Gastroesophageal sphincter (tissue), 3 donors: ENCODE measurements around the gene GOLGA3.

ENCODE experiments used
- POLR2AphosphoS5 ChIP-seq: sonication (generic); formaldehyde crosslinking; IDR thresholded peaks from one replicate; pipeline ENCODE4 v1.6.1; 2017; ENCODE audit warnings: antibody characterized with exemption
- TF ChIP-seq, protein P1 (sequence below), 4 experiments: fragments of 200-600 bp in 2 of 4; fragments of 450-650 bp in 2 of 4; sonication (generic) in 1 of 4; IDR thresholded peaks; one replicate each; pipeline ENCODE4 v1.5.1; 2017 to 2019; ENCODE audit warnings: antibody characterized with exemption in 4 of 4, mild to moderate bottlenecking in 2 of 4, moderate library complexity in 2 of 4

DNA sequence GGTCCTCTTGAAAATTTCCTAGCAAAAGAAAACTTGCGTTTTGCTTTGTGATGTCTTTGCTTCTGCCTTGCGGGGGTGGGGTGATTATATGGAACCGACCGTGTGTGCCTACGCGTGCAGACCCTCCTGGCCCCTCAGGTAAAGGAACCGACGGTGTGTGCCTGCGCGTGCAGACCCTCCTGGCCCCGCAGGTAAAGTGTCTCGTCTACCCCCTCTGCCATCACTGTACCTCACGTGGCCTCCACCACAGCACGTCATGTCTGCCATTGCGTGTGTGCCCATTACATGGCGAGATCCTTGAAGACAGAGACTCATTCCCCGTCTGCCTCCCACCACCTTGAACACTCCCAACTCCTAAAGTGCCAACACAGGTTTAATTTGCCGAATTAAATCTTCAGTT is 3.6 kb downstream of the GOLGA3 start:
- TF ChIP-seq, protein P1, sequence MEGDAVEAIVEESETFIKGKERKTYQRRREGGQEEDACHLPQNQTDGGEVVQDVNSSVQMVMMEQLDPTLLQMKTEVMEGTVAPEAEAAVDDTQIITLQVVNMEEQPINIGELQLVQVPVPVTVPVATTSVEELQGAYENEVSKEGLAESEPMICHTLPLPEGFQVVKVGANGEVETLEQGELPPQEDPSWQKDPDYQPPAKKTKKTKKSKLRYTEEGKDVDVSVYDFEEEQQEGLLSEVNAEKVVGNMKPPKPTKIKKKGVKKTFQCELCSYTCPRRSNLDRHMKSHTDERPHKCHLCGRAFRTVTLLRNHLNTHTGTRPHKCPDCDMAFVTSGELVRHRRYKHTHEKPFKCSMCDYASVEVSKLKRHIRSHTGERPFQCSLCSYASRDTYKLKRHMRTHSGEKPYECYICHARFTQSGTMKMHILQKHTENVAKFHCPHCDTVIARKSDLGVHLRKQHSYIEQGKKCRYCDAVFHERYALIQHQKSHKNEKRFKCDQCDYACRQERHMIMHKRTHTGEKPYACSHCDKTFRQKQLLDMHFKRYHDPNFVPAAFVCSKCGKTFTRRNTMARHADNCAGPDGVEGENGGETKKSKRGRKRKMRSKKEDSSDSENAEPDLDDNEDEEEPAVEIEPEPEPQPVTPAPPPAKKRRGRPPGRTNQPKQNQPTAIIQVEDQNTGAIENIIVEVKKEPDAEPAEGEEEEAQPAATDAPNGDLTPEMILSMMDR (IDR thresholded peaks at IDR 0.05), result no peak
- no peak for TF ChIP-seq POLR2AphosphoS5
